RWPE2 (cell line): ENCODE data around the gene FOLR2.

ENCODE experiments used
- ATAC-seq: fragments of 200-7000 bp; cut with Tn5 transposase; 3 replicates; pipeline ENCODE4 v1.9.1; 2021; ENCODE audit warnings: low read depth
- DNase-seq: peaks from one replicate; pipeline ENCODE4 v3.0.0-alpha.2; 2020; ENCODE audit warnings: low spot score
- H3K27ac ChIP-seq: fragments of 450-650 bp; 2 replicates; pipeline ENCODE4 v1.5.1; 2017; ENCODE audit warnings: mild to moderate bottlenecking; ENCODE audit not compliant: poor library complexity, severe bottlenecking
- H3K27me3 ChIP-seq: fragments of 250-450 bp; sonication (Bioruptor Pico); 2 replicates; pipeline ENCODE4 v1.5.1; 2021; ENCODE audit warnings: mild to moderate bottlenecking, moderate library complexity; ENCODE audit not compliant: insufficient read depth, poor library complexity, severe bottlenecking
- H3K36me3 ChIP-seq: fragments of 250-450 bp; sonication (Bioruptor Pico); 2 replicates; pipeline ENCODE4 v1.5.1; 2020; ENCODE audit warnings: low read depth, mild to moderate bottlenecking, moderate library complexity
- H3K4me1 ChIP-seq: fragments of 250-450 bp; sonication (Bioruptor Pico); 2 replicates; pipeline ENCODE4 v1.5.1; 2021; ENCODE audit warnings: mild to moderate bottlenecking, moderate library complexity; ENCODE audit not compliant: insufficient read depth, poor library complexity, severe bottlenecking
- H3K4me3 ChIP-seq: fragments of 250-450 bp; sonication (Bioruptor Pico); 2 replicates; pipeline ENCODE4 v1.5.1; 2021; ENCODE audit warnings: mild to moderate bottlenecking, moderate library complexity; ENCODE audit not compliant: severe bottlenecking
- H3K9me3 ChIP-seq: fragments of 250-450 bp; sonication (Bioruptor Pico); 2 replicates; pipeline ENCODE4 v1.5.1; 2021; ENCODE audit warnings: mild to moderate bottlenecking, moderate library complexity; ENCODE audit not compliant: severe bottlenecking
- TF ChIP-seq, protein P1 (sequence below): fragments of 450-650 bp; IDR thresholded peaks from one replicate; pipeline ENCODE4 v1.5.1; 2017; ENCODE audit warnings: mild to moderate bottlenecking, moderate library complexity; ENCODE audit not compliant: poor library complexity, severe bottlenecking

Gene FOLR2

DNA sequence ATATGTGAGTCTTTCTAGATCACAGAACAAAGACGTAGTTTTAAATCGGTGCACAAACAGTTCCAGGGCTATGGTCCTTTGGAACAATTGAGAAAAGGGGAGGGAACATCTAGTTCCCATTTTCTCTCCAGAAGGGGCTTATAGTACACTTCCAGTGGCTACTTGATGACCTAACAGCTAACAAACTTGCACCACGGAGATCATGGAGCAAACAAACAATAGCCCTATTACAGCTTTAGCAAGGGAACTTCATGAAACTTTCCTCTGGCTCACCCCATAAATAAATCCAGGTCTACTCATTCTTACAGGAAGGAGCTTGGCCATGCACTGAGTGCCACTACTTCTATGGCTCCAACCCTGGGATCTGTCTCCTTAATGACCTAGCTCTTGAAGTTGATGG lies 8.3 kb upstream of the FOLR2 start:
- H3K4me1 ChIP-seq: no peaks in the 10 kb centered on the region
- TF ChIP-seq, protein P1, sequence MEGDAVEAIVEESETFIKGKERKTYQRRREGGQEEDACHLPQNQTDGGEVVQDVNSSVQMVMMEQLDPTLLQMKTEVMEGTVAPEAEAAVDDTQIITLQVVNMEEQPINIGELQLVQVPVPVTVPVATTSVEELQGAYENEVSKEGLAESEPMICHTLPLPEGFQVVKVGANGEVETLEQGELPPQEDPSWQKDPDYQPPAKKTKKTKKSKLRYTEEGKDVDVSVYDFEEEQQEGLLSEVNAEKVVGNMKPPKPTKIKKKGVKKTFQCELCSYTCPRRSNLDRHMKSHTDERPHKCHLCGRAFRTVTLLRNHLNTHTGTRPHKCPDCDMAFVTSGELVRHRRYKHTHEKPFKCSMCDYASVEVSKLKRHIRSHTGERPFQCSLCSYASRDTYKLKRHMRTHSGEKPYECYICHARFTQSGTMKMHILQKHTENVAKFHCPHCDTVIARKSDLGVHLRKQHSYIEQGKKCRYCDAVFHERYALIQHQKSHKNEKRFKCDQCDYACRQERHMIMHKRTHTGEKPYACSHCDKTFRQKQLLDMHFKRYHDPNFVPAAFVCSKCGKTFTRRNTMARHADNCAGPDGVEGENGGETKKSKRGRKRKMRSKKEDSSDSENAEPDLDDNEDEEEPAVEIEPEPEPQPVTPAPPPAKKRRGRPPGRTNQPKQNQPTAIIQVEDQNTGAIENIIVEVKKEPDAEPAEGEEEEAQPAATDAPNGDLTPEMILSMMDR: no peak
- DNase-seq (no peak), ATAC-seq (no peak)
- H3K9me3 ChIP-seq: peaks cover 4% of the 10 kb centered on the region
- no peaks in the 10 kb centered on the region for H3K36me3 ChIP-seq
- H3K27ac ChIP-seq: no peak overlapping the region
- no peak overlapping the region for H3K4me3 ChIP-seq
- H3K27me3 ChIP-seq: no peaks in the 10 kb centered on the region

- TF ChIP-seq, protein P1: no peak
These were observed 7.5 kb upstream of the FOLR2 start for GRCh38 chr11:72209101-72209500.

GRCh38 chr11:72217841-72218240 lies 1.2 kb downstream of the FOLR2 start:
- no peak overlapping the region for H3K4me3 ChIP-seq
- ATAC-seq (no peak), DNase-seq (no peak)
- H3K4me1 ChIP-seq: no peaks in the 10 kb centered on the region
- H3K9me3 ChIP-seq: no peaks in the 10 kb centered on the region
- H3K27me3 ChIP-seq: no peaks in the 10 kb centered on the region
- no peak overlapping the region for H3K27ac ChIP-seq
- TF ChIP-seq, protein P1: no peak
- H3K36me3 ChIP-seq: no peaks in the 10 kb centered on the region

More at GRCh38 chr11:72209101-72209500, 7.5 kb upstream of the FOLR2 start:
- DNase-seq: no peak
- no peak for ATAC-seq
- H3K4me1 ChIP-seq: no peaks in the 10 kb centered on the region
- peaks cover 4% of the 10 kb centered on the region for H3K9me3 ChIP-seq
- no peak overlapping the region for H3K27ac ChIP-seq
- H3K36me3 ChIP-seq: no peaks in the 10 kb centered on the region
- H3K27me3 ChIP-seq: no peaks in the 10 kb centered on the region
- no peak overlapping the region for H3K4me3 ChIP-seq

DNA sequence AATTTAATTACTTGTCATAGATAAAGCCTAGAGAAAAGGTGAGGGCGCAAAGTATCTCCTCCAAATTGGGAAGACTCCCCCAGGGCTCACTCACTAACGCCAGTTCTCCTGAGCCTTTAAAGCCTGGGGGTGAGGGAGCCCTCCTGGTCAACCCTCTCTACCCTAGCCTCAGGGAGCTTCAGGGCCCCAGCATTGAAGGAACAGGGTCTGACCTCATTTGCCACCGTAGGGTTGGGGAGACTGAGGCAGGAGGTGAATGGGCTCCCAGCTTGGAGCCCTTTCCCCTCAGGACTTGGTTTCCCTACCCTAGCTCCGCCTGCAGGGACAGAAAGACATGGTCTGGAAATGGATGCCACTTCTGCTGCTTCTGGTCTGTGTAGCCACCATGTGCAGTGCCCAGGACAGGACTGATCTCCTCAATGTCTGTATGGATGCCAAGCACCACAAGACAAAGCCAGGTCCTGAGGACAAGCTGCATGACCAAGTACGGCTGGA lies 1.7 kb downstream of the FOLR2 start:
- DNase-seq (no peak), ATAC-seq (no peak)
- Histone ChIP-seq H3K27ac (no peak overlapping the region), H3K27me3 (no peaks in the 10 kb centered on the region), H3K9me3 (no peaks in the 10 kb centered on the region), H3K4me1 (no peaks in the 10 kb centered on the region), H3K4me3 (no peak overlapping the region), H3K36me3 (no peaks in the 10 kb centered on the region)
- TF ChIP-seq, protein P1: no peak

GRCh38 chr11:72220696-72221363 lies 4.2 kb downstream of the FOLR2 start:
- TF ChIP-seq, protein P1: no peak
- H3K27ac ChIP-seq: no peak overlapping the region
- no peaks in the 10 kb centered on the region for H3K27me3 ChIP-seq
- no peaks in the 10 kb centered on the region for H3K36me3 ChIP-seq
- H3K4me3 ChIP-seq: no peak overlapping the region
- no peak for ATAC-seq
- H3K4me1 ChIP-seq: peaks cover 5% of the 10 kb centered on the region
- H3K9me3 ChIP-seq: no peaks in the 10 kb centered on the region
- DNase-seq: no peak
